NCI-H748 treated with DMSO at 0.1 percent for 48 hours (cell line): Measurements from ENCODE around the gene DBNL.

Source experiments
- DNase-seq: peaks from one replicate; lab custom pipeline; 2025; lab: John Stamatoyannopoulos, UW

The DBNL gene

DNA sequence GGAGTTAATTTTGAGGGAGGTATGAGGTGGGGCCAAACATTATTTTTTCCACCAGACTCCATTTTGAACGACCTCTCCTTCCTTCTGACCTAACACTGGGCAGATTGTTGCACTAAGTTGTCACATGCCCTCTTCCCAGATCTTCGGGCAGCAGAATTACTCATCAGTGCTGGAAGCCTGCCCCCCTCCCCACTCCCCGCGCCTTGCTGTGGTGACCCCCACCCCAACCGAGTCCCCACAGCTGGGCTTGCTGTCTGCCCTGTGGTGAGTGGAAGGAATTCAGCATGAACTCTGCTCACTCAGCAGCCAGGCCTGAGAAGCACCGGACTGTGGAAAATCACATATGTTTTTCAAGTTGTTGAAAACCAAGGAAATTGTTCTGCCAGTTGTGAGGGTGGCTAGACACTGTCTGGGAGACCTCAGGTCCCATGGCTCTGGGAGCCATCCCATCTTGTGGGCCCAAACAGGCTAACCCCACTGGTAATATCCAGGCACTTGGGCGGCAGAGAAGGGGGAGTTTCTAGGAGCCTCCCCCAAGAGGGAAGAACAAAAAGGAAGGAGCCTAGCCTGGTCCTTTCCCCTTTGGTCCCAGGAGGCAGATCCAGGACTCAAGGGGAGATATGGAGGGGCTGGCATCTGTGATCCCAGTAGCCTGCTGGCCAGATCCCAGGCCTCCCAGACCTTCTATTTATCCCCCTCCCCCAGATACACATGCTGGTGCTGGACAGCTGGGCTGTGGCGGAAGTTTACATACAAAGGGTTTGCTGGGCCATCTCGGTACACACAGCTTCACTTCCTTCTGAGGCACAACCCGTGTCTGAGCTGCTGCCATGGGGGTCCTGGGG lies 56.2 kb downstream of the DBNL start:
- no peak for DNase-seq

DNA sequence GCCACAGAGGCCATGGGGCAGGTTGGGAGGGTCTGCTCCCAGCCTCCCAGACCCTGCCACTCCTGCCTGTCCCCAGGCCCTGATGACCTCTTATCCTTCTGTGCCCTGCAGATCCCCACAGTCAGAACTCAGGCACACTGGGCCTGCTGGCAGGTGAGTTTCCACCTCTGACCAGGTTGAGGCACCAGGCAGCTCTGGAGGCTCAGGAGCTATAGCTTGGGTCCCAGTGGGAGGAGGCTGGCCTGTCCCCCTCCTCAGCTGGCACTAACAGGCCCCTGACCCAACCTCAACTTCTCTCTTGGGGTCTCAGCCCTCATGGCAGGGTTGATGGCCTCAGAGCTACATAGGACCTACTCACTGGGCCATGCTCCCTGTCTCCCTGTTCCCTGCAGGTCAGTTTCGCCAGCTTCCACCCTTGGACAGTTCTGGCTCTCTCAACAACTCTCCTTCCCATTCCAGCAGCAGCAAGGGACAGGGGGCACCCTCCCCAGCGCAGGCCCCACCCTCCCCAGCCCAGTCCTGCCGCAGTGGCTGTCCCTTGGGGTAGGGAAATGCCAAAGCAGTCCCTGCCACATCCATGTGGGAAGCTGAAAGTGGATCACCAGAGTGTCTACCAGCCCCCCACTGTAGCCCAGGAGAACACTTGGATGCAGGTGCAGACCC lies 56.9 kb downstream of the DBNL start:
- no peak for DNase-seq

DNA sequence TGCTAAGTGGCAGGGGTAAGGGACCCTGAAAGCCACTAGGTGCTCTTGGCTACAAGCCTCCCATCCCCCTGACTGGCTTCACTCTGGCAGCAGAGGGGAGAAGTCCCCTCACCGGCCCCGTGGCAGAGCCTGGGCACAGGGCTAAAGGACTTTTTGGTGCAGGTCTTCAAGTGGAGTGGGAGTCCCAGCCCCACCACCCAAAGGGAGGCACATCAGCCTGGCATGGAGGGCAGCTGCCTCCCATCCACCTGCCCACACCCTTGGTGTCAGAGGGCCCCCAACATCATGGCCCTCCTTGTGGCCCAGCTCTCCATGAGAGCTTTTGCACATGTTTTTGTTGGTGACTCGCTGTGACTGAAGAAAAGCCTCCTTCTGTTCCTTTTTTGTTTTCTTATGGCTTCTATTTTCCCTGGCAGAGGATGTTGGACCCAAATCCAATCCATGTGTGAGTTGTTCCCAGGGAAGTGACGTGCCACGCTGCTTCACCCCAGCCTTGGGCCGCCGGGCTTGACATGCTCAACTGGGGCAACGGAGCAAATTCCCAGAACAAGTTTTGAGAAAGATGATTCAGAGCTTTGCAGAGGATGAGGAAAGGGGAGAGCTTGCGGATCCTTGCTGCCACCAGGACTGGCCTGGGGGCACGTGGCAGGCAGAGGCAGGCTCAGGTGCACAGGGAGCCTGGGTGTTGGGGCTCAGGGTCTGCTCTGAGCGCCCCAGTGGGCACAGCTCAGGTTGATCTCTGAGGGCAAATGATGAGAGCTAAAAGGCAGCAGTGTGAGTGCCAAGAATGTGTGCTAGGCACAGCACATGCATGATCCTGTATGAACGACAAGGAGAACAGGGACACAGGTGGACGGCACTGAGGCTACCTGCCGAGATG lies 57.7 kb downstream of the DBNL start:
- DNase-seq: no peak

DNA sequence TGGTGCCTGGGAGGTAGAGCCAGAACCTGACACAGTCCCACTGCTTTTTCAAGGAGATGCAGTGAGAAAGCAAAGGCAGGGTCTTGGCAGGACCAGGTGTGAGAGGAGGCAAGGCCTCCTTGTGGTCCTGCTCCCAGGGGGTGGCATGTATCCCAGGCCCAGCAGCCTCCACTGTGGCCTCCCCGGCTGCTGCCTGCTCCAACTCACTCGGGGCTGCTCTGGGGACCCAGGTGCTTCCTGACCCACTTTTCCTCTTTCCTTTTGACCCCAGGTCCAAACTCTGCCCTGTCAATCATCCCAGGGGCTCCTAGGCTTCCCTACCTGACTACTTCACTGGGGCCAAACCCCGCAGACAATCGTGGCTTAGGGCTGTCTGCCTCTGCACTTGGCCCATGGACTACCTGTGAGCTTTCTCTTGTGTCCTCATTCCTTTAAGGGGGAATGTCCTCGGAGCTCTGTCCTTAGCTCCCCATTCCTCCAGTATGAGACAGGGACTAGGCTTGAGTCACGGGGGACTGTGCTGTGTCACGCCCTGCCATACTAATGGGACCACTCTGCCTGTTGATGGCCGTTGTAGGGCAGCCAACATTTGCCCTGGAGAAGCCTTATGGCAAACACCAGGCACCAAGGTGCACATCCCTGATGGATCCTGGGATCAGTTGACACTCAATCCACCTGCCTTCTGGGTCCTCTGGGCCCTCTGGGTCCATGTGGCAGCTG lies 58.5 kb downstream of the DBNL start:
- DNase-seq: no peak

DNA sequence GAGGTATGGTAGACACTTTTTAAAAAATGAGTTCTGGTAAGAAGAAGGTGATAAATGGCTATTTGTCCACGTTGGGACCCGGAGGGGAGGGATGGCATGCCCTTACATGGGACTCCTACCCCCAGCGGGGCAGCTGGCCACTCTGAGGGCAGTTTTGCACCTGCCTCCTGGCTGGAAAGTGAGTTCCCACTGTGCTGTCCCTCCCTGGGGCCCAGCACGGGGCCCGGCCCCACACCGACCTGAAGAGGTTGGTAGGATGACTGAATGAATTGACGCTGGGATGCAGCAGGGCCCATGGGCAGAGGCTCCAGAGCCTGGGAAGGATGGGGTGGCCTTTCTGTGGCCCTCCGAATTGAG lies 59.0 kb downstream of the DBNL start:
- DNase-seq: no peak

GRCh38 chr7:44103923-44104859 lies 59.7 kb downstream of the DBNL start, which contains the start of gene AEBP1:
AEBP1 (plus strand) TSS chr7:44104345; CDS start chr7:44104666, 321 bp downstream.
- DNase-seq: no peak

- DNase-seq: no peak
These were observed 60.6 kb downstream of the DBNL start for GRCh38 chr7:44104860-44105771.

GRCh38 chr7:44105832-44106231 lies 61.3 kb downstream of the DBNL start:
- DNase-seq: no peak

DNA sequence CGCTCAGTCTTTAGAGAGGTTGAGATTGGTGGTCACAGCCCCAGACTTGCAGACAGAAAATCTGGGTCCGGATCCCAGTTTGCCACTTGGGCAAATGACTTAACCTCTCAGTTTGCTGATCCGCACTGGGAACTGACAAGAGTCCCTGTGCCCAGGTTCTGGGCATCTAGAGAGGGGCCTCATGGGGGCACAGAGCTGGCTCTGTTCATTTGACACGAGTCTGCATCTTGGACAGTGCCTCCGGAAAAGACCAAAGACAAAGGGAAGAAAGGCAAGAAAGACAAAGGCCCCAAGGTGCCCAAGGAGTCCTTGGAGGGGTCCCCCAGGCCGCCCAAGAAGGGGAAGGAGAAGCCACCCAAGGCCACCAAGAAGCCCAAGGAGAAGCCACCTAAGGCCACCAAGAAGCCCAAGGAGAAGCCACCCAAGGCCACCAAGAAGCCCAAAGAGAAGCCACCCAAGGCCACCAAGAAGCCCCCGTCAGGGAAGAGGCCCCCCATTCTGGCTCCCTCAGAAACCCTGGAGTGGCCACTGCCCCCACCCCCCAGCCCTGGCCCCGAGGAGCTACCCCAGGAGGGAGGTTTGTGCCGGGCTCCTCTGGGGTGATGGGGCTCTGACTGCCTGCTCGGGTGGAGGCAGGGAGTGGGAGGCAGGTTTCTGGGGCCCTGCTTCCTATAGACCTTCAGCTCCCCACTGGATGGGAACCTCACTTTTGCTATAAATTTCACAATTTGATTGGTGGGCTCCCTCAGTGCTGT lies 62.0 kb downstream of the DBNL start:
- DNase-seq: no peak

GRCh38 chr7:44107116-44107960 lies 62.8 kb downstream of the DBNL start:
- DNase-seq: no peak

GRCh38 chr7:44107961-44108767 lies 63.7 kb downstream of the DBNL start:
- DNase-seq: no peak

DNA sequence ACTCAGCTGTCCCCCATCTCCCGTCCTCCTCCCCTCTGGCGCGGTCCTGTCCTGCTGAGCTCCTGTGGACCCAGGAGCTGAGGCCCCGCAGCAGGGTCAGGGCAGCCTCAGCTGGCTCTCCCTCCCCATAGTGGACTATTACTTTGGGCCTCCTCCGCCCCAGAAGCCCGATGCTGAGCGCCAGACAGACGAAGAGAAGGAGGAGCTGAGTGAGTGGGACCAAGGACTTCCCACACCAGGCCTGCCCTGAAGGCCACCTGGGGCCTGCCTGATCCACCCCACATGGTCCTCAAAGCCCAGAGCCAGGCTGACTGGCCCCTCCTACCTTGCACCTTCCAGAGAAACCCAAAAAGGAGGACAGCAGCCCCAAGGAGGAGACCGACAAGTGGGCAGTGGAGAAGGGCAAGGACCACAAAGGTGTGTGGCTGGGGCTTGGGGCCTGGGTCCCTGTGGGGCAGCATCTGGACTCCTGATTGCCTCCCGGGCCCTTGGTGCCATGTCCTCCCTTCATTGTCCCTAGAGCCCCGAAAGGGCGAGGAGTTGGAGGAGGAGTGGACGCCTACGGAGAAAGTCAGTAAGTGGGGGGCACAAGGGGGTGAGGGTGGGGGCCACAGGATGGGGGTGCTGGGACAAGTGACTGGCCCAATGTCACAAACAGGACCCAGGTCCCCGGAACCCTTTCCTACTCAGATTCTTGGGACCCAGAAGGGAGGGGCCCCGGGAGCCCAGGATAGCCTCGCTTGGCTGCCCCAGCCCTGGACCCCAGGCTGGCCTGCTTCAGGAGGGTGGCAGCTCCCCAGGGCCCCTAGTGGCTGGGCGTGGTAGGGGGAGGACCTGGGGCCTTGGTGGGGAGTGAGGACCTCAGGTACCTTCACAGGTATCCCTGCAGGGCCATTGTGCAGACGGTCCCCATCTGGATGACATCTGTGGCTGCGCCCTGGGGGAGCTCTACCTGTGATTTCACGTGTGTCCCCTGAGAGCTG lies 64.6 kb downstream of the DBNL start:
- DNase-seq: no peak

- no peak for DNase-seq
These were observed 65.5 kb downstream of the DBNL start for GRCh38 chr7:44109991-44110390.

DNA sequence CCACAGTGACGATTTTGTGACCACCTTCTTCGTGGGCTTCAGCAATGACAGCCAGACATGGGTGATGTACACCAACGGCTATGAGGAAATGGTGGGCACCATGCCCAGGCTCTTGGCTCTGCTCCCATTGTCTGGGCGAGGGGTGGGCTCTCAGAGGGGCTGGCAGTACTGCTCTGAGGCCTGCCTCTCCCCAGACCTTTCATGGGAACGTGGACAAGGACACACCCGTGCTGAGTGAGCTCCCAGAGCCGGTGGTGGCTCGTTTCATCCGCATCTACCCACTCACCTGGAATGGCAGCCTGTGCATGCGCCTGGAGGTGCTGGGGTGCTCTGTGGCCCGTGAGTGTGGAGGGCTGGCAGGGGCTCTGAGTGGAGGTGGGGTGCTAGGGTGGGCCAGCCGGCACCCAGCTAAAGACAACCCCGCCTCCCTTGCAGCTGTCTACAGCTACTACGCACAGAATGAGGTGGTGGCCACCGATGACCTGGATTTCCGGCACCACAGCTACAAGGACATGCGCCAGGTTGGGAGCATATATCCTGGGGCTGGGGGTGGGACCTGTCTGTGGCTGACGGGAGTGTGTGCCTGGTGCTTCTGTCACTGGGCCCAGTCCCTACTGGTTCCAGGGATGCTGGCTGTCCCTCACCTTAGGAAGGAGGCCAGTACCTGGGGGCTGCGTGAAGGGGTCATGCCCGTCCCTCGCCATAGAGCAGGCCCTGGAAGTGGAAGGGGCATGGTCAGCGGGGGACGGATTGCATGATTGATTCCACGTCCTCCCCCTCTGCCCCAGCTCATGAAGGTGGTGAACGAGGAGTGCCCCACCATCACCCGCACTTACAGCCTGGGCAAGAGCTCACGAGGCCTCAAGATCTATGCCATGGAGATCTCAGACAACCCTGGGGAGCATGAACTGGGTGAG lies 66.5 kb downstream of the DBNL start:
- no peak for DNase-seq
